NCI-H2107 treated with DMSO at 0.1 percent for 48 hours (cell line): Measurements from ENCODE around the gene PARP1.
"Not testable (repeated sequence)": the region's sequence is repeated elsewhere in the genome, so short reads cannot be mapped to it uniquely, and the experiment has no call there.

Experiments
- DNase-seq: peaks from one replicate; lab custom pipeline; 2025; ENCODE audit not compliant: unreplicated experiment; lab: John Stamatoyannopoulos, UW

The PARP1 gene

GRCh38 chr1:226407497-226408284 lies at the start of gene PARP1:
PARP1 (minus strand) TSS chr1:226408093; CDS start chr1:226407929, 164 bp downstream.
- peak; percentile 90 for DNase-seq

- no peak for DNase-seq
Measured at GRCh38 chr1:226457307-226457712, 49.4 kb upstream of the PARP1 start.

GRCh38 chr1:226455843-226456242 lies 48.0 kb upstream of the PARP1 start:
- no peak for DNase-seq

- DNase-seq = no peak
Measured at GRCh38 chr1:226454349-226454748, 46.5 kb upstream of the PARP1 start.

- no peak for DNase-seq
Measured at GRCh38 chr1:226453015-226453704, 45.3 kb upstream of the PARP1 start.

GRCh38 chr1:226450688-226451087 lies 42.8 kb upstream of the PARP1 start:
- DNase-seq = no peak

GRCh38 chr1:226449823-226450222 lies 41.9 kb upstream of the PARP1 start:
- DNase-seq = no peak

- DNase-seq = no peak
Measured at GRCh38 chr1:226447932-226448665, 40.2 kb upstream of the PARP1 start.

GRCh38 chr1:226446094-226446493 lies 38.2 kb upstream of the PARP1 start:
- no peak for DNase-seq

- DNase-seq = no peak
Measured at GRCh38 chr1:226444901-226445300, 37.0 kb upstream of the PARP1 start.

GRCh38 chr1:226443439-226443838 lies 35.5 kb upstream of the PARP1 start:
- DNase-seq = no peak

- DNase-seq = no peak
Measured at GRCh38 chr1:226443033-226443432, 35.1 kb upstream of the PARP1 start.

- no peak for DNase-seq
Measured at GRCh38 chr1:226441629-226442028, 33.7 kb upstream of the PARP1 start.

GRCh38 chr1:226440512-226440911 lies 32.6 kb upstream of the PARP1 start:
- DNase-seq = no peak

- DNase-seq = no peak
Measured at GRCh38 chr1:226438007-226438406, 30.1 kb upstream of the PARP1 start.

GRCh38 chr1:226436855-226437491 lies 29.1 kb upstream of the PARP1 start:
- DNase-seq = peak; percentile 96

- DNase-seq = peak; percentile 75
Measured at GRCh38 chr1:226436472-226436854, 28.6 kb upstream of the PARP1 start.

- DNase-seq = peak; percentile 95
Measured at GRCh38 chr1:226433341-226433720, 25.4 kb upstream of the PARP1 start.

- peak; percentile 30 for DNase-seq
Measured at GRCh38 chr1:226432586-226433340, 24.9 kb upstream of the PARP1 start.

- not testable (repeated sequence) for DNase-seq
Measured at GRCh38 chr1:226431898-226432297, 24.0 kb upstream of the PARP1 start.
